ENCODE measurements around the gene WWOX.

The WWOX gene

DNA sequence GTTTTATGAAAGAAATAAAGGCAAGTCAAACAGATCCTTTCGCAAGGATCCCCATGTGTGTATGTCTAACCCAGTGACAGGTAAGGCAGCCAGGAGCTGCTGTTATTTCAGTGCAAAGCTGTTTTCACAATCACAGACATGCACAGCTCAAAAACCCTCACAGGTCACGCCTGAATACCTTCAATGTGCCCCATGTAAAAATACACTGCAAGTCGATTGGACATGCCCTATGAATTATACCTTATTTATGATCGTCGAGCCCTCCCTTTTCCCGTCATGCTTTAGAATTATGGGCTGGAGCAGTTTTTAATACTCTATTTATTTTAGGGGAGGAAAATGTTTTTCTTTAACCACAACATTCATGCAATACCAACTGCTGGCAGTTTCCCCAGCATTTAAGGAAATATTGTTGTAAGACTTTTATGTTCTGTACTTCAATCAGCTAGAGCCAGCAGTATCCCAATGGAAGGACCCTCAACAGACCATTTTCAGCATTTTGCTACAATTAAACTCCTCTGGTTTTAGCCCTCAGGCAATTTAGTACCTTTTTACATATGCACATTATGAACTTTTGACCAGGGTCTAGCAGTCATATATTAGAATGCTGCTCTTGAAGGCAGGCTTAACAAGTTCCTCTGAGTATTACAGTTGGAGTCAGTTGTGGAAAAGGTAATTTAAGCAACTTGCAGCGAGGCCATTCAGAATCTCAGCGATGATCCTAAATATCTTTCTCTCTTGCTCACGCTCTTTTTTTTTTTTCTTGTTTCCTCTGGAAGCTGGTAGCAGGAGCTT is 362.2 kb downstream of the WWOX start:
- TF ChIP-seq SIN3A (IDR thresholded peaks at IDR 0.05; ENCODE audit: borderline replicate concordance, insufficient read depth, low read length) (no peak), POLR2AphosphoS5 (IDR thresholded peaks at IDR 0.05; ENCODE audit: low read depth, low read length) (no peak), FOXP2 (optimal IDR thresholded peaks at IDR 0.05; ENCODE audit: borderline replicate concordance, extremely low read depth, extremely low read length, insufficient read depth) (no peak), TAF1 (IDR thresholded peaks at IDR 0.05; ENCODE audit: borderline replicate concordance, insufficient read depth, low read length) (no peak)
- TF ChIP-seq, protein P1, sequence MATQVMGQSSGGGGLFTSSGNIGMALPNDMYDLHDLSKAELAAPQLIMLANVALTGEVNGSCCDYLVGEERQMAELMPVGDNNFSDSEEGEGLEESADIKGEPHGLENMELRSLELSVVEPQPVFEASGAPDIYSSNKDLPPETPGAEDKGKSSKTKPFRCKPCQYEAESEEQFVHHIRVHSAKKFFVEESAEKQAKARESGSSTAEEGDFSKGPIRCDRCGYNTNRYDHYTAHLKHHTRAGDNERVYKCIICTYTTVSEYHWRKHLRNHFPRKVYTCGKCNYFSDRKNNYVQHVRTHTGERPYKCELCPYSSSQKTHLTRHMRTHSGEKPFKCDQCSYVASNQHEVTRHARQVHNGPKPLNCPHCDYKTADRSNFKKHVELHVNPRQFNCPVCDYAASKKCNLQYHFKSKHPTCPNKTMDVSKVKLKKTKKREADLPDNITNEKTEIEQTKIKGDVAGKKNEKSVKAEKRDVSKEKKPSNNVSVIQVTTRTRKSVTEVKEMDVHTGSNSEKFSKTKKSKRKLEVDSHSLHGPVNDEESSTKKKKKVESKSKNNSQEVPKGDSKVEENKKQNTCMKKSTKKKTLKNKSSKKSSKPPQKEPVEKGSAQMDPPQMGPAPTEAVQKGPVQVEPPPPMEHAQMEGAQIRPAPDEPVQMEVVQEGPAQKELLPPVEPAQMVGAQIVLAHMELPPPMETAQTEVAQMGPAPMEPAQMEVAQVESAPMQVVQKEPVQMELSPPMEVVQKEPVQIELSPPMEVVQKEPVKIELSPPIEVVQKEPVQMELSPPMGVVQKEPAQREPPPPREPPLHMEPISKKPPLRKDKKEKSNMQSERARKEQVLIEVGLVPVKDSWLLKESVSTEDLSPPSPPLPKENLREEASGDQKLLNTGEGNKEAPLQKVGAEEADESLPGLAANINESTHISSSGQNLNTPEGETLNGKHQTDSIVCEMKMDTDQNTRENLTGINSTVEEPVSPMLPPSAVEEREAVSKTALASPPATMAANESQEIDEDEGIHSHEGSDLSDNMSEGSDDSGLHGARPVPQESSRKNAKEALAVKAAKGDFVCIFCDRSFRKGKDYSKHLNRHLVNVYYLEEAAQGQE (IDR thresholded peaks at IDR 0.05; ENCODE audit: insufficient read depth in 1 of 2, low read depth in 2 of 2, low read length in 2 of 2), result no peak

DNA sequence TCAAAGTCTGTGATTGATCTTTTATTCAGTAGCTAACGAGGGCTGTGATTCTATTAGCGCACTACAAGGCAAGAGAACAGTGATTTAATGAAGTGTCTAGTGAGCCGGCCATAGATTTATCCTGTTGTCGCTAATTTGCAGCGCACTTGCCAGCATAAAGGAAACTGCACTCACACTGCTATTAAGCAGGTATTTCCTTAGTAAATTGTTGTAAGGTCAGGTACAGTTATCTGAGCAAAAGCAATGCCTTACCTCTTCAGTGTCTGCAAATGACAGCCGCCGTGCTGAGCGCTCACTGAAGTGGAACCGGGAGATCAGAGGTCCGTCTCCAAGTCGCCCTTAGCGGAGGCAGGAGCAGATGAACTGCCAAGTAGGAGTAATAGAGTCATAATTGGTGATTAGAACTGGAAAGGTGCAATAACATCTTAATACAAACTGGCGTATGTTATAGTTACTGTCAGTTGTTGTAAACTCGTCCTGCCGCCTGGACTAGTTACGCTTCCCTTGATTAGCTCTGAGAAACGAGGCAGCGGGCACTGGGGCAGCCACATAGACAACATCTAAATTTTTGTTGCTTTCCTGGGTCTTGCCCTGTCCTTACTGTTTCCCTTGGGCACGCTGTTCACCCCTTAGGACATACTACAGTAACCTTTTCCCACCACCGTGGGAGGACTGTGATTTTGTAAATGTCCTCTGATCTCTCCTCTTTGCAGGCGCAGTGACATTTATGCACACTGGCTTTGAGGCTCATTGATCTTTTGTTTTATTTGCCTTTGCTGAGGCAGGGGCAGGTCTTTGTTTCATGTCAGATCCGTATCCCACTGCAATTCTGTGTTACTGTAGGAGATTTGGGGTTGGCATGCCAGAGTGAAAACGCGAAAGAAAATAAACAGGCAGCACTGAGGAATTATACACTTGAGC is 363.1 kb downstream of the WWOX start:
- no peak for TF ChIP-seq TAF1 (IDR thresholded peaks at IDR 0.05; ENCODE audit: borderline replicate concordance, insufficient read depth, low read length)
- TF ChIP-seq POLR2AphosphoS5 (IDR thresholded peaks at IDR 0.05; ENCODE audit: low read depth, low read length), result no peak
- TF ChIP-seq FOXP2 (optimal IDR thresholded peaks at IDR 0.05; ENCODE audit: borderline replicate concordance, extremely low read depth, extremely low read length, insufficient read depth), result no peak

DNA sequence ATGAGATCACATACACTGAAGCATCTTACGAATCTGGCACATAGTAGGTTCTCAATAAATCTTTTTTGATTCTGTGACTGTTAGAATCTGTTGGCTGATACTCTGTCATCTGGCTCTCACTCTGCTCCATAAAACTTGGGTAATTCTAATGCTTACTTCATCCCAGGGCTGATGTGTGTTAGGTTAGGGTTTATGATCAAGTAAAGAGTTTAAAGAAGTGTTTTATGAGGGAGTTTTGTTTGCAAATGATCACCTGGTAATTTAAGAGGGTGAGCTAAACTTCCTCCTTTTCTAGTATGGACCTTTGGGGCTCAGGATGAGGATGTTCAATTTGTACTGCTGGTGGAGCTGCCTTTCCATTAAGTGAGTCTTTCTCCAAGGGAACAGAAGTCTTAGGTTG is 364.1 kb downstream of the WWOX start:
- TF ChIP-seq FOXP2 (optimal IDR thresholded peaks at IDR 0.05; ENCODE audit: borderline replicate concordance, extremely low read depth, extremely low read length, insufficient read depth) (no peak), POLR2AphosphoS5 (IDR thresholded peaks at IDR 0.05; ENCODE audit: low read depth, low read length) (no peak), TAF1 (IDR thresholded peaks at IDR 0.05; ENCODE audit: borderline replicate concordance, insufficient read depth, low read length) (no peak), SIN3A (IDR thresholded peaks at IDR 0.05; ENCODE audit: borderline replicate concordance, insufficient read depth, low read length) (no peak)
- TF ChIP-seq, protein P1 (IDR thresholded peaks at IDR 0.05; ENCODE audit: insufficient read depth in 1 of 2, low read depth in 2 of 2, low read length in 2 of 2), result no peak

DNA sequence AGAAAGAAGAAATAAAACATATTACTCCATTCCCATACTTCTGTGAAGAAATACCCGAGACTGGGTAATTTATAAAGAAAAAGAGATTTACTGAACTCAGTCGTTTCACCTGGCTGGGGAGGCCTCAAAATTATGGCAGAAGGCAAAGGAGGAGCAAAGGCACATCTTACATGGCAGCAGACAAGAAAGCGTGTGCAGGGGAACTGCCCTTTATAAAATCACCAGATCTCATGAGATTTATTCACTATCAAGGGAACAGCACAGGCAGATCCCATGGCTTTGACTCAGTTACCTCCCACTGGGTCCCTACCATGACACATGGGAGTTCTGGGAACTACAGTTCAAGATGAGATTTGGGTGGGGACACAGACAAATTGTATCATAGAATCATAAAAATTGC is 365.4 kb downstream of the WWOX start:
- TF ChIP-seq, protein P1 (IDR thresholded peaks at IDR 0.05; ENCODE audit: insufficient read depth in 1 of 2, low read depth in 2 of 2, low read length in 2 of 2), result no peak
- TF ChIP-seq POLR2AphosphoS5 (IDR thresholded peaks at IDR 0.05; ENCODE audit: low read depth, low read length), result no peak

DNA sequence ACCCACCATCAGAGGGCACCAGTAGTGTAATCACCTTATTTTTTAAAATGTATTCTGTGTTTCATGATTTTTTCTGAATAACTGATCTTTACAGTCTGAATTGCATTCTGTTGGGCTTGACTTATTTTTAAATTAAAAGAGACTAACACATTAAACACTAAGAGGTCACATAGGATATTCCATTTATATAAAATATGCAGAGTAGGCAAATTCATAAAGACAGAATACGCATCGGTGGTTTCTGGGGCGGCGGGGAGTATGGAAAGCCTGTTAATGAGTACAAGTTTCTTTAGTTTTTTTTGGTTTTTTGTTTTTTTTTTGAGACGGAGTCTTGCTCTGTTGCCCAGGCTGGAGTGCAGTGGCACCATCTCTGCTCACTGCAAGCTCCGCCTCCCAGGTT is 366.3 kb downstream of the WWOX start:
- TF ChIP-seq SIN3A (IDR thresholded peaks at IDR 0.05; ENCODE audit: borderline replicate concordance, insufficient read depth, low read length) (no peak), FOXP2 (optimal IDR thresholded peaks at IDR 0.05; ENCODE audit: borderline replicate concordance, extremely low read depth, extremely low read length, insufficient read depth) (no peak), TAF1 (IDR thresholded peaks at IDR 0.05; ENCODE audit: borderline replicate concordance, insufficient read depth, low read length) (no peak), POLR2AphosphoS5 (IDR thresholded peaks at IDR 0.05; ENCODE audit: low read depth, low read length) (no peak)
- TF ChIP-seq, protein P1 (IDR thresholded peaks at IDR 0.05; ENCODE audit: insufficient read depth in 1 of 2, low read depth in 2 of 2, low read length in 2 of 2), result no peak
